GM19043 (cell line): ENCODE results near the gene CST2.
"Not testable (repeated sequence)": the region's sequence is repeated elsewhere in the genome, so short reads cannot be mapped to it uniquely, and the experiment has no call there.

Source experiments
- ATAC-seq: cut with Tn5 transposase; IDR thresholded peaks from one replicate; pipeline ENCODE4 v1.9.1; 2021; ENCODE audit warnings: low read depth; ENCODE audit not compliant: unreplicated experiment

The CST2 gene, protein sequence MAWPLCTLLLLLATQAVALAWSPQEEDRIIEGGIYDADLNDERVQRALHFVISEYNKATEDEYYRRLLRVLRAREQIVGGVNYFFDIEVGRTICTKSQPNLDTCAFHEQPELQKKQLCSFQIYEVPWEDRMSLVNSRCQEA

DNA sequence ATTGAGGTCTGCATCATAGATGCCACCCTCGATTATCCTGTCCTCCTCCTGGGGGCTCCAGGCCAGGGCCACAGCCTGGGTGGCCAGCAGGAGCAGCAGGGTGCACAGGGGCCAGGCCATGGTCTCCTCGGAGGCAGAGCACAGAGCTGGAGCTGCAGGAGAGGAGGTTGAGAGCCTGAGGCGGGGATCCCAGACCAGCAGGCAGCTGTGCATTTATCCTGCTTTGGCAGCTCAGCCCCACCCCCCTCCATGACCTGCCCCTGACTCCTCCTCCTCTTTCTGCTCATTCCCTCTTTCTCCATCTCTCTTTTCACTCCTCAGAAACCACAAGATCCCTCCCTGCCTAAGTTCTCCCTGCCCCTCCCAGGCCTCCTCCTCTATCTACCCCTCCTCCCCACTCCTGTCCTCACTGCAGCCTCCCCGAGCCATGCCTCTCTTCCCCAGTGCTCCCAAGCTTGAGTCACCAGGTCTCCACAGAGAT, at the start of gene CST2:
Gene CST2 (minus strand): TSS at position 189 of the 481 bp plus-strand sequence. CDS start 69 bp downstream, at position 120.
- ATAC-seq: no peak

DNA sequence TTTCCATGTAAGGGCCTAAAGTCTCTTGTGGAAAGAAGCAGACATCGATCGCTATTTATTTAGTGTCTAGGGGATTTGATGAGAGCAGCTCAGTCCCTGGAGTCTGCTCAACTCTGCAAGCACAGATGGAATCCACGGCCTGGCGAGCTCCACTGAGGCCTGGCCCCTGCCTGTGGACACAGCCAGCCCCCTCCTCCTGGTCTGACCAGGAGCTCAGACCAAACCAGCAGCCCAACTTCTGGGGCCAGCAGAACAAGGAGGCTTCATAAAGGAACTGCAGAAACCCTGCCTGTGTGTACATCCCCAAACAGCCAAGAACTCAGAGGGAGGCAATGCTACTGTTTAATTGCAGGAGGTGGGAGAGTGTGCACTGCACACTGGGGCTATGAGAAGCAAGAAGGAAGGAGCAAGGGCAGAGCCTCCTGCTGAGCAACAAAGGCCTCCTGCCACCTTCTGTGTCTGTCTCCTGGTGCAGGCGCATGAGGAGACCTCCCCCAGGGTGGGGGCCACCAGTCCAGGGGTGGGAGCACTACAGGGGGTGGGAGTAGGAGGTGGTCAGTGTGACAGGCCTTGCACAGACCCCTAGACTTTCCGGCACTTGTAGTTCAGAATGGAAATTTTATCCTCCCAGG, 49.2 kb upstream of the CST2 start:
- ATAC-seq: no peak

DNA sequence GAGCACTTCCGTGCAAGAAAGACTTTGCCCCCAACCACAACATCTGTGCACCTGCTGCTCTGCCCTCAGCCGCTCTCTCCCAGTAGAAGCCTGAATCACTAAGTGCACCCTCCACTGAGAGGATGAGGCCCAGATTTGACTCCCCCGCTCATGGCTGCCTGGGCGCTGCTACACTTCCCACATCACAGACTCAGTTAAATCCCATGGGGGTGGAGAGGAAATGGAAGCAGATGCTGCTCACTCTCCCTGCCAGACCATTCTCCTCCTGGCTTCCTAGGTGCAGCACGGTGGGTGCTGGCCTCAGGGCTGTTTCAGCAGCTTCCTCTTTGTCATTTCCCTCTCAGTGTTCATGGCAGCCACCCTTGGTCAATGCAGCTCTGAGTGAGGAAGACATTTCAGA, 48.2 kb upstream of the CST2 start:
- no peak for ATAC-seq

DNA sequence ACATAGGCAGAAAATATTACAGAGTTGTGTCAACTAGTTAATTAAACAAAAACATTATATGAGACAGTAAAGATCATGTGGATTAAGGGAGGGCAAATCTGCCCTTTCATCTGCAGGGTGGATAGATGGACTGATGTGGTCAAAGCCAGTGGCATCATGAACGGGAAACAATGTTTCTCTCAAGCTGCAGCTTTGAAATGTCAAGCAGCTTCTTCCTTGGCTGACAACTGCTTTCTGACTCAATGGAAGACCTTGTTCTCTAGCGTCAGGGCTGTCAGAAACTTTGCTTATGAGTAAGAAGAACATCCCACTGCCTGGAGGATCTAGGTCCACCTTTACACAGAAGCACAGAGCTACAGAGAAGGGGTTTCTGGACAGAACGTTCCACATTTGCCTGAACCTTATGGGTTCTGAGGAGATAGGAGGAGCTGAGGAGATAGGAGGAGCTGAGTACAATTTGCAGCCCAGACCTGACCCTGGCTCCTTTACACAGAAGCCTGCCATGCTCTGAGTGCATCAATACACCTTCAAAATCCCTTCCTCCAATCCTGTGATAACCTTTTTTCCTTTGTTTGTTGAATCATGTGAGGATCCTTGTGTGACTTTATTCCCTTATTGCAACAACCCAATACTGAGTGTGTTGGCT, 47.0 kb upstream of the CST2 start:
- ATAC-seq: no peak

DNA sequence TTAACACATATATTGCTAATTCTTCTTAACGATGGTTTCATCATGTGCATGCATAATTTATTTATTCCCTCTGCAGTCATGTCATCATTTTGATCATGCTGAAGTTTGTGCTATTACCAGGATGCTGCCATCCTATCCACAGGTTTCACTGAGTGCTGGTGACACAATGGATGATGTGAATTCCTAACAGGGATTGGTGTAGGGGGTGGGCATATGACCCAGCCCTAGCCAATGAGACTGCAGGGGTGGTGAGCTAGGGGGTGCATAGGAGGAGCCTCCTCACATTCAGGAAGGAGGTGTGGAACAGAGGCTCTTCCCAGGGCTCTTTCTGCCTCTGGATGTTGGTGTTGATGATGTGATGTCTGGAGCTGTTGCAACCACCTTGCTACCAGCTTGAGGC, 45.5 kb upstream of the CST2 start:
- ATAC-seq: no peak

DNA sequence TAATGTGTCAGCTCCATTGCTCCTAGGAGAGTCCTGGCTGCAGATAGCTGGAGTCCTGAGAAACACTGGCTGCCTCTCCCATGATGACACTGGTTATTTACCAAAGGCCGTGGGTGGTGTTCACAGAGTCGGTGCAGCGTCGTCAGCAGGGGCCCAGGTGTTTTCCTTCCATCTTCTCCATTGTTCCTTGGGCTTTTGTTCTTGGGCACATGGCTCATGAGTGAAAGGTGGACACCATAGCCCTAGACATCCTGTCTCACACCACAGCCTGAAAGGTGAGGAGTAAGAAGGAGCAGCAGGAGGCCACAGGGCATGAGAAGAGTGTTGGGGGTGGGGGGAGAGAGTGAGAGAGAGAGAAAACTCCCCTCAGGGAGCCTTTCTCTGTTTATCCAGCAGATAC, 43.9 kb upstream of the CST2 start:
- ATAC-seq: no peak

DNA sequence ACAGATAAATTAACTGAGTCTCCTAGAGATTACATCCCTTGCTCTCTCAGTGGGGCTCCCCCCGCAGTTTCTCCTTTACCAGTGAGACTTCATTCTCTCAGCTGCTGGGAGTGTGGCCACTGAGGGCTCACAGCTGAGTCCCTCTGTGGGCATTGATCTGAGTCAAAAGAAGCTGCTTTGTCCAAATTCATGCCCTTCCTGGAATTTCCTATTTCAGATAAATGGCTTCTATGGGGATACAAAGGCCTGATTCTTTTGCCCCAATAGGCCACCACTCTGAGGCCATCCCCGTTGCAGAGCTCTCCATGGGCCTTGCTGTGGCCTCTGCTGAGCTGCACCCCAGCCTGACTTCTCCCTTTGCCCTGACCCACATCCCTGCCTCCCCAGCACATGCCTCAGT, 43.0 kb upstream of the CST2 start:
- no peak for ATAC-seq

DNA sequence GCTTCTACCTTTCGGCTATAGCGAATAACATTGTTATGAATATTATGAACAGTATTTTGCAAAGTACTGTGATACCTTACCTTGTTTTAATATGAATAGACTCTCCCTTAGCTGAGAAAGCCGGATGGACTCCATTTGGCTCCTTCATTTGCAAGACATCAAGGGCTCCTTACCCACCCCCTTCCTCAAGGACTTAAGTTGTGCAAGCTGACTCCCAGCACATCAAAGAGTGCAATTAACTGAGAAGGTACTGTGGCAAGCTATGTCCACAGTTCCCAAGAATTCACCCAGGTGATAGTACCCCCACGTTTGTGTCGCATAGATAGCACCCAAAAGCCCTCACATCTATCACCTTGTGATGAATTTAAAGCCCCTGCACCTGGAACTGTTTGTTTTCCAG, 41.8 kb upstream of the CST2 start:
- no peak for ATAC-seq

DNA sequence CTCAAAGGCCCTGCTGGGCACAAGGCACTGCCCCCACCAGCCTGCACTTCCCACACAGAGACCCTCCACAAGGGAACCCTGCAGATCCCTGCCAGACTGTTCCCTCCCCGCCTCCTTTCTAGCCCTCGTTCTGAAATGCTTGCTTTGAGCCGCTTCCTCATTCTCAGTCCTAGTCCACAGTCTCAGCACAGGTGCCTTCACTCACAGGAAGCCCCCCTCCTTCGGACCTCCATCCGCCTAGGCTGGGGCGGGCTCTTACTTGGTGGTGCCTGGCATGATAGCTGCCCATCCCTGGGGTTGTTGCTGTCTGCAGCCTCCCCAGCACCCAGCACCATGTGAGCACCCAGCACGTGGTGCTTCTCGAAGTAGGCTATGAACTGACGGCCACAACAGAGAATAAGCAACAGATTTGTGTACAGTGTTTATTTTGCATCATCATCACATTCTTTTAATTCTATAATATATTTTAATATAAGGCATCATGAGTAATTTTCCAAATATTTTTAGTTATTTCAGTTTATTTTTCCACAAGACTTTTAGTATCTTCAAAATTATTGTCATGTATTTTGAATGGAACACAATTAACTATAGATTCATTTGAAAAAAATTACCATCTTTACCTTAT, 40.7 kb upstream of the CST2 start:
- no peak for ATAC-seq

DNA sequence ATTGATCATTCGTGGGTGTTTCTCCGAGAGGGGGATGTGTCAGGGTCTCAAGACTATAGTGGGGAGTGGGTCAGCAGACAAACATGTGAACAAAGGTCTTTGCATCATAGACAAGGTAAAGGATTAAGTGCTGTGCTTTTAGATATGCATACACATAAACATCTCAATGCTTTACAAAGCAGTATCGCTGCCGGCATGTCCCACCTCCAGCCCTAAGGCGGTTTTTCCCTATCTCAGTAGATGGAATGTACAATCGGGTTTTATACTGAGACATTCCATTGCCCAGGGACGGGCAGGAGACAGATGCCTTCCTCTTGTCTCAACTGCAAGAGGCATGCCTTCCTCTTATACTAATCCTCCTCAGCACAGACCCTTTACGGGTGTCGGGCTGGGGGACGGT, 34.2 kb upstream of the CST2 start:
- not testable (repeated sequence) for ATAC-seq

DNA sequence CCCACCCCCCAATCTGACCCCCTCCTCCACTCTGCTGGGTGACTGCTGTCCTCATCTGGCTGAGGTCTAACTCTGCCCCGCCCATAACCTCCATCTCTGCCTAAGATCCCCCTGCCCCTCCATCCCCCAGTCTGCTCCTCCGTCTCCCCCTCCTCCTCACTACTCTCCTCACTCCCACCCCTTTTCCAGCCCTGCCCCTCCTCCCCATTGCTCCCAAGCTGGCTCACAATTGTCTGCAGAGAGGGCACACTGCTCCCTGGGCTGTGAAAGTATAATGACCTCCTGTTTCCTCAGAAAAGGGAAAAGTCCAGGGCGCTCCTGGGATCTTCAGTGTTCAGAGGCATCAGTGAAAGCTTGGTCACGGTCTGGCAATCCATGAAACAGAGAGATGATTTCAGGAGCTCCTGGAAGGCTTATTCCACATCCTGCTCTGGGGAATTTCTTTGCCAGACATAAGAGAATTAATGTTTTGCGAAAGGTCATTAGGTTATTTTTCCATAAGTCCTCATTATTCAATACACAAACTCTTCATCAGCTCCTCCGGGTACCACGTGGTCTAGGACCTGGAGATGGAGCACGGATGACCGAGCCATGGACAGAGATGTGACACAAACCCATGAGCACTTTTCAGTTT, 31.6 kb upstream of the CST2 start:
- no peak for ATAC-seq

DNA sequence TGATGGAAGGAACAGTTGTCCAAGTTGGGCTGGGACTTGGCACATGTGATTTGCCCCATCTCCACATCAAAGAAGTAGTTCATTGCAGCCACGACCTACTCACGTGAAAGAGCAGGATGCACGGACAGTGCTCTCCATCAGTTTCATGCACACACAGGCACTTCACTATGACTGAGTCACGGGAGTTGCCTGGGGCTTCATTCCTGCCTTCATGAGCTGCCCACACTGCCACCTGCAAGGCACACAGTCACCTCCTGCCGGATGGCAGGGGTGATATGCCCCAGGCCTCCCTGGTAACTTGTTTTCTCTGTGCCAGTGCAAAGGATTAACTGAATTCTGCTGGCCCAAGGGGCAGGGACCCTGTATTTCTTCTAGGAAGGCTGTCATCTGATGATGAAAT, 30.2 kb upstream of the CST2 start:
- ATAC-seq: no peak

DNA sequence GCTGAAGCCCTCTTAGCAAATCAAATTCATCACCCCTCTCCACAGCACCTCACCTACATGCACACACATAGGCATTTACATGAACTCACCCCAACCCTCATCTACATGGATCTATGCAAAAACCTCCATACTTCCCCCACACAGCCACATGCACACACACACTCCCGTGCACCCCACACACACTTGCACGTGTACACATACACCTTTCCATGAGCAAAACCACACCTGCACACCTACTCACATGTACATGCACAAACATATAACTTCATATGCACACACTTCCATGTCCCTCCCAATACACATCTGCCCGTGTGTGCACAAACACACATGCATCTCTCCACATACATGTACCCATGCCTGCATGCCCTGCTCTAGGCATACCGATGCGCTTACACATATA, 29.7 kb upstream of the CST2 start:
- ATAC-seq: no peak

DNA sequence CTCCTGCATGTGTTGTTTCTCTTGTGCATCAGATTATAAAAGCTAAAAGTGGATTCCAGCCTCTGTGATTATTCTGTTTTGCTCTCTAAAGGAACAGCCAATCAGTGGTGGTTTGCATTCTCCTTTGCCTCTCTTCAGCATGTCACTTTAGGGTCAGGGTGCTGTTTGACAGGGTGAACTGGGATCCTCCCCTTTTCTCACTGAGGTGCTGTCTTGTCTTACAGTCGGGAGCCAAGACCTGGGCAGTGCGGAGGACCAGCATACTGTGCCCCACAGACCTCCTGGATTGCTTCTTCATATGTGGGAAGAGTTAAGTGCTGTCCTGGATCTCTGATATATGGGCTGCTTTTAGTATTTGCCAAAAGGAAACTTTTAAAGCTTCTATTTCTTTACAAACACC, 15.2 kb upstream of the CST2 start:
- no peak for ATAC-seq

DNA sequence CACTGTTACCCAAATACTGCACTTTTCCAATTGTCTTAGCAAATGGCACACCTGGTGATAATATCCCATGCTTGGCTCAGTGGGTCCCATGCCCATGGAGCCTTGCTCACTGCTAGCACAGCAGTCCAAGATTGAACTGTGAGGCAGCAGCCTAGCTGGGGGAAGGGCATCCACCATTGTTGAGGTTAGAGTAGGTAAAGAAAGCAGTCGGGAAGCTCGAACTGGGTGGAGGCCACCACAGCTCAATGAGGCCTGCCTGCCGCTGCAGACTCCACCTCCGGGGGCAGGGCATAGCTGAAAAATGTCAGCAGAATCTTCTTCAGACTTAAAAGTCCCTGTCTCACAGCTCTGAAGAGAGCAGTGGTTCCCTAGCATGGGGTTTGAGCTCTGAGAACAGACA, 9.2 kb upstream of the CST2 start:
- no peak for ATAC-seq

DNA sequence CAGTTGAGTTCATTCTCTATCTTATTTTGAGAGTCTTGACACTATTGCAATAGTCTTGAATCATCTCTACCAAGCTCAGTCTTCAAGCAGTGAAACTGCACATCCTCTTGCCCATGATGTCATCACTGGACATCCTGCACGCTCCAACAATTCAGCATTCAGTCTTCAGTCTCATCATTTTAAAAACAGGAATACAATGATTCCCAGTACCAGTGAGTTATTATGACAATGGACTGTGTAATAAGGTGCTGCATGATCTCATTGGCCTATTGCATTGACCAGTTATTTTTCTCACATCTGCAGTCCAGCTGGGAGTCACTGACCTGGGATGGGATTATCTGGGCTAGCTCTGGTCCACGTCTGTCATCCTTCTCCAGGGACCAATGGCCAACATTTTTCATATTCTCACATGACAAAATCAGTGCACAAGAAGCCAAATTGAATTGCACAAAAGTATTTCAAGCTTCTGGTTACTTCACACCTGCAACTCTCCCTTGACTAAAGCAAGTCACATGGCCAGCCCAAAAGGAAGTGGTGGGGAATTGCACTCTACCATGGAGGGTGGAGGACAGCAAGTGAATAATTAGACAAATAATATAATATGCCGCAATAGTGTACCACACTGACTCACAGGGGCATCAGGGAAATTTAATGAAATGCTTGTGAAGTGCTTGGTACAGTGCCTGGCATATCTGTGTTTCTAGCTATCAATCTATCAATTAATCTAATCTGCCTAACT, 6.4 kb upstream of the CST2 start:
- no peak for ATAC-seq

DNA sequence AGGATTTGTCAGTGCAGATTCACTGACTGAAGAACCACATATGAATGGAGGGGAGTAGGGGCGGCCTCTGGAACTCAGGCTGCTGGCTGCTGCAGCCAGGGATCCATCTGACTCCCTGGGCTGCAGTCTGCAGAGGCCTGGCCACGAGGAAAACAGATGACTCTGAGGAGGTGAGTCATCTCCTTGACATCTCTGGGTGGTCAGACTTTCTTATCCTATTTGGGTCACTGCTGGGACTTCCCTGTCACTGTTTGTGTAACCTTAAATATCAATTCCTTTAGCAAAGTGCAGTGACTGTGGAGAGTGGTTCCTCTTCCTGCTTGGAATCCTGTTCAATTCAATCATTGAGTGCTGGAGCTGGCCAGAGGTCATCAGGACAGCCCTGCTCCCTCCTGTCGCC, 5.4 kb upstream of the CST2 start:
- ATAC-seq: not testable (repeated sequence)

DNA sequence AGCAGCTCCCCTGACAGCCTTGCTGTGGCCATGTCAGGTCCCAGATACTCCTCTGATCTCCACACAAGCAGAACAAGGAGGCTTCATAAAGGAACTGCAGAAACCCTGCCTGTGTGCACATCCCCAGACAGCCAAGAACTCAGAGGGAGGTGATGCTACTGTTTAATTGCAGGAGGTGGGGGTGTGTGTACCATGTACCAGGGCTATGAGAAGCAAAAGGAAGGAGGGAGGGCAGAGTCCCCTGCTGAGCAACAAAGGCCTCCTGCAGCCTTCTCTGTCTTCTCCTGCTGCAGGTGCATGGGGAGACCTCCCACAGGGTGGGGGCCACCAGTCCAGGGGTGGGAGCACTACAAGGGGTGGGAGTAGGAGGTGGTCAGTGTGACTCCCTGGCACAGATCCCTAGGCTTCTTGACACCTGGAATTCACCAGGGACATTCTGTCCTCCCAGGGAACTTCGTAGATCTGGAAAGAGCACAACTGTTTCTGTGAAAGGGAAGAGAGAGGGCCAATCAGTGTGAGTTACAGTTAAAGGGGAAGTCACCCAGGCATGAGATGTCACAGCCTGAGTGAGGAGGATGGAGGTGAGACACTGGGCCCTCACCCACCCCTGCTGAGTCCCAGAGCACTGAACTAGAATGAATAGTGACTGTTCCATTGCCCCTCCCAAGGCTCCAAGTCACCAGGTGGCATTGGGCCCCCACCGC, 2.8 kb downstream of the CST2 start:
- no peak for ATAC-seq

DNA sequence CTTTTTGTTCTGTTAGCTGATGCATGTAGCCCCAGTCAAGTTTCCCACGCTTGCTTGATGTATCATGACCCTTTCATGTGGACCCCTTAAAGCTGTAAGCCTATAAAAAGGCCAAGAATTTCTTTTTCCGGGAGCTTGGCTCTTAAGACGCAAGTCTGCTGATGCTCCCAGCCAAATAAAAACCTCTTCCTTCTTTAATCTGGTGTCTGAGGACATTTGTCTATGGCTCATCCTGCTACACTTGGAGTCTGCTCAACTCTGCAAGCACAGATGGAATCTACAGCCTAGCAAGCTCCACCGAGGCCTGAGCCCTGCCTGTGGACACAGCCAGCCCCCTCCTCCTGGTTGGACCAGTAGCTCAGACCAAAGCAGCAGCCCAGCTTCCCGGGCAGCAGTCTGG, 3.4 kb downstream of the CST2 start:
- no peak for ATAC-seq

DNA sequence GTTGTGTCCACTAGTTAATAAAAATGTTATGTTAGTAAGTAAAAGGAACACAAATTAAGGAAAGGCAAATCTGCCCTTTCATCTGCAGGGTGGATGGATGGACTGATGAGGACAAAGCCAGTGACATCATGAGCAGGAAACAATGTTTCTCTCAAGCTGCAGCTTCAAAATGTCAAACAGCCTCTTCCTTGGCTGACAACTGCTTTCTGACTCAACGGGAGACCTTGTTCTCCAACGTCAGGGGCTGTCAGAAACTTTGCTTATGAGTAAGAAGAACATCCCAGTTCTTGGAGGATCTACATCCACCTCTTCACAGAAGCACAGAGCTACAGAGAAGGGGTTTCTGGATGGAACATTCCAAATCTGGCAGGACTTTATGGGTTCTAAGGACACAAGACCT, 6.0 kb downstream of the CST2 start:
- ATAC-seq: no peak
